IMR-90 (cell line): Measurements from ENCODE around the gene DGKH. TPM values are rescaled to one million over a fixed set of nuclear protein-coding genes. Genes with fewer than 3 reads are reported as not detected.

Experiments used
- ATAC-seq: fragments of 200-7000 bp; cut with Tn5 transposase; 2 replicates; pipeline ENCODE4 v1.9.1; 2020; ENCODE audit warnings: low read depth, mild to moderate bottlenecking, moderate library complexity
- BruUV-seq: library from RNA; stranded (reverse); fragments of 400-500 nt; replicated peaks from 2 replicates; lab custom pipeline; 2021; lab: Mats Ljungman, UMichigan
- CTCF ChIA-PET: fragments of 300-600 bp; formaldehyde crosslinking; extraction: SDS; loops from one replicate; lab custom pipeline; 2021; ENCODE audit warnings: antibody characterized with exemption; lab: Yijun Ruan, JAX
- POLR2A ChIA-PET: fragments of 300-600 bp; sonication (Branson Sonifier 250); formaldehyde crosslinking; loops from one replicate; lab custom pipeline; 2022; ENCODE audit warnings: antibody characterized with exemption; ENCODE audit not compliant: unreplicated experiment; lab: Charles Lee
- DNase-seq: peaks from one replicate; pipeline ENCODE4 v3.0.0; 2013
- H2AFZ ChIP-seq: replicated peaks from 2 replicates; pipeline ENCODE3; 2013; ENCODE audit warnings: low read length, mild to moderate bottlenecking; ENCODE audit not compliant: poor library complexity
- H2AK5ac ChIP-seq: 2 replicates; pipeline ENCODE4 v1.6.1; 2013; ENCODE audit warnings: low read depth, low read length, inconsistent platforms
- H2AK9ac ChIP-seq: replicated peaks from 2 replicates; pipeline ENCODE3; 2013; ENCODE audit warnings: mild to moderate bottlenecking, low read depth, low read length, moderate library complexity; ENCODE audit not compliant: poor library complexity
- H2BK120ac ChIP-seq: 2 replicates; pipeline ENCODE4 v1.6.1; 2013; ENCODE audit warnings: low read depth, low read length, inconsistent platforms
- H2BK15ac ChIP-seq: 3 replicates; pipeline ENCODE4 v1.6.1; 2013; ENCODE audit warnings: low read depth, low read length, inconsistent platforms
- H2BK20ac ChIP-seq: 2 replicates; pipeline ENCODE4 v1.6.1; 2013; ENCODE audit warnings: low read depth, mild to moderate bottlenecking, inconsistent platforms, low read length, moderate library complexity
- H2BK5ac ChIP-seq: 2 replicates; pipeline ENCODE4 v1.6.1; 2013; ENCODE audit warnings: mild to moderate bottlenecking, low read depth, low read length, inconsistent platforms; ENCODE audit not compliant: poor library complexity, severe bottlenecking
- H3K14ac ChIP-seq: replicated peaks from 2 replicates; pipeline ENCODE4 v1.6.1; 2013; ENCODE audit warnings: low read depth, low read length, inconsistent platforms
- H3K18ac ChIP-seq: 2 replicates; pipeline ENCODE4 v1.6.1; 2013; ENCODE audit warnings: low read depth, low read length, control low read depth
- H3K23ac ChIP-seq: 2 replicates; pipeline ENCODE4 v1.6.1; 2013; ENCODE audit warnings: low read depth, low read length, inconsistent platforms
- H3K27ac ChIP-seq: 2 replicates; pipeline ENCODE4 v1.5.1; 2013; ENCODE audit warnings: mild to moderate bottlenecking, control low read depth, low read length; ENCODE audit not compliant: insufficient read depth
- H3K27me3 ChIP-seq: 2 replicates; pipeline ENCODE4 v1.6.1; 2013; ENCODE audit warnings: low read length; ENCODE audit not compliant: control insufficient read depth, insufficient read depth
- H3K36me3 ChIP-seq: 2 replicates; pipeline ENCODE4 v1.6.1; 2013; ENCODE audit warnings: low read length, mixed read lengths; ENCODE audit not compliant: control insufficient read depth, insufficient read depth
- H3K4ac ChIP-seq: 2 replicates; pipeline ENCODE4 v1.6.1; 2013; ENCODE audit warnings: low read depth, low read length, inconsistent platforms
- H3K4me1 ChIP-seq: 2 replicates; pipeline ENCODE4 v1.6.1; 2013; ENCODE audit warnings: low read length, mixed read lengths; ENCODE audit not compliant: control insufficient read depth, insufficient read depth
- H3K4me2 ChIP-seq: 2 replicates; pipeline ENCODE4 v1.6.1; 2013; ENCODE audit warnings: low read depth, mild to moderate bottlenecking, control low read depth, low read length, moderate library complexity
- H3K4me3 ChIP-seq: 2 replicates; pipeline ENCODE4 v1.5.1; 2013; ENCODE audit warnings: low read depth, mild to moderate bottlenecking, control low read depth, low read length, moderate library complexity; ENCODE audit not compliant: insufficient read depth
- H3K56ac ChIP-seq: 2 replicates; pipeline ENCODE4 v1.6.1; 2013; ENCODE audit warnings: low read length, inconsistent platforms; ENCODE audit not compliant: insufficient read depth; ENCODE audit errors: extremely low read depth
- H3K79me1 ChIP-seq, 2 experiments: 2 replicates each; pipeline ENCODE4 v1.6.1; 2013; ENCODE audit warnings: low read length in 2 of 2, inconsistent platforms in 1 of 2, low read depth in 1 of 2
- H3K9ac ChIP-seq: 2 replicates; pipeline ENCODE4 v1.6.1; 2013; ENCODE audit warnings: low read depth, low read length, control low read depth
- H3K9me1 ChIP-seq: 2 replicates; pipeline ENCODE4 v1.6.1; 2013; ENCODE audit warnings: low read length, inconsistent platforms; ENCODE audit not compliant: insufficient read depth
- H3K9me3 ChIP-seq: 2 replicates; pipeline ENCODE4 v1.6.1; 2013; ENCODE audit warnings: low read length; ENCODE audit not compliant: control insufficient read depth, insufficient read depth
- H4K20me1 ChIP-seq: 2 replicates; pipeline ENCODE4 v1.6.1; 2013; ENCODE audit warnings: low read length, inconsistent platforms; ENCODE audit not compliant: insufficient read depth
- H4K5ac ChIP-seq: 2 replicates; pipeline ENCODE4 v1.6.1; 2013; ENCODE audit warnings: mild to moderate bottlenecking, low read depth, low read length, control low read depth
- H4K8ac ChIP-seq, 2 experiments: 2 replicates each; pipeline ENCODE4 v1.6.1; 2013; ENCODE audit warnings: low read depth in 2 of 2, low read length in 2 of 2, control low read depth in 1 of 2, inconsistent platforms in 1 of 2
- H4K91ac ChIP-seq: 2 replicates; pipeline ENCODE4 v1.6.1; 2013; ENCODE audit warnings: low read depth, low read length, inconsistent platforms; ENCODE audit not compliant: insufficient read depth
- BHLHE40 ChIP-seq: fragments of 150-350 bp; IDR thresholded peaks from 2 replicates; pipeline ENCODE4 v1.6.1; 2016; ENCODE audit warnings: mild to moderate bottlenecking, low read depth, low read length
- CEBPB ChIP-seq: IDR thresholded peaks from 2 replicates; pipeline ENCODE4 v1.6.1; 2012; ENCODE audit warnings: low read depth, low read length, improper control_type of control experiment
- CHD1 ChIP-seq: IDR thresholded peaks from 2 replicates; pipeline ENCODE4 v1.6.1; 2012; ENCODE audit warnings: low read depth, low read length, improper control_type of control experiment
- CTCF ChIP-seq: conservative IDR thresholded peaks from 2 replicates; pipeline ENCODE4 v1.5.1; 2012; ENCODE audit warnings: mild to moderate bottlenecking, low read depth, low read length, improper control_type of control experiment
- ELK1 ChIP-seq: fragments of 150-350 bp; IDR thresholded peaks from 2 replicates; pipeline ENCODE4 v1.6.1; 2016; ENCODE audit warnings: low read depth, mild to moderate bottlenecking, low read length, moderate library complexity, borderline replicate concordance
- FOS ChIP-seq: fragments of 150-350 bp; IDR thresholded peaks from 2 replicates; pipeline ENCODE4 v1.6.1; 2016; ENCODE audit warnings: low read depth, low read length
- MAFK ChIP-seq: IDR thresholded peaks from 2 replicates; pipeline ENCODE4 v1.6.1; 2012; ENCODE audit warnings: low read depth, low read length, improper control_type of control experiment
- MAZ ChIP-seq: IDR thresholded peaks from 2 replicates; pipeline ENCODE4 v1.6.1; 2012; ENCODE audit warnings: low read depth, mild to moderate bottlenecking, low read length, improper control_type of control experiment, moderate library complexity, borderline replicate concordance
- MXI1 ChIP-seq: IDR thresholded peaks from 2 replicates; pipeline ENCODE4 v1.6.1; 2012; ENCODE audit warnings: low read depth, mild to moderate bottlenecking, low read length, moderate library complexity, borderline replicate concordance
- POLR2A ChIP-seq: IDR thresholded peaks from 2 replicates; pipeline ENCODE4 v1.6.1; 2012; ENCODE audit warnings: mild to moderate bottlenecking, low read depth, low read length
- RAD21 ChIP-seq: IDR thresholded peaks from 2 replicates; pipeline ENCODE4 v1.6.1; 2012; ENCODE audit warnings: low read length, improper control_type of control experiment
- RCOR1 ChIP-seq: IDR thresholded peaks from 2 replicates; pipeline ENCODE4 v1.6.1; 2012; ENCODE audit warnings: mild to moderate bottlenecking, low read length, improper control_type of control experiment; ENCODE audit not compliant: insufficient replicate concordance
- RFX5 ChIP-seq: IDR thresholded peaks from 2 replicates; pipeline ENCODE4 v1.8.0; 2012; ENCODE audit warnings: low read depth, mild to moderate bottlenecking, low read length, moderate library complexity
- SMC3 ChIP-seq: fragments of 150-350 bp; IDR thresholded peaks from 2 replicates; pipeline ENCODE4 v1.6.1; 2016; ENCODE audit warnings: low read depth, mild to moderate bottlenecking, antibody characterized with exemption, low read length, moderate library complexity
- USF2 ChIP-seq: fragments of 150-350 bp; IDR thresholded peaks from 2 replicates; pipeline ENCODE4 v1.6.1; 2017; ENCODE audit warnings: mild to moderate bottlenecking, antibody characterized with exemption, low read length, low read depth
- WGBS, 2 experiments: methylation state at CpG; one replicate each; pipeline versions ENCODE4 v1.1.5 to v1.1.7; 2013; ENCODE audit warnings: missing lambda C conversion rate in 2 of 2; ENCODE audit not compliant: insufficient read length in 1 of 2; ENCODE audit errors: extremely low coverage in 2 of 2; 5-methylcytosine and 5-hydroxymethylcytosine counted together
- dilution Hi-C: fragments of 300-500 bp; cut with HindIII; formaldehyde crosslinking; loops from one replicate; pipeline ENCODE4 v1.14.3; 2018; ENCODE audit warnings: low sequenced_read_pairs; ENCODE audit not compliant: unreplicated experiment
- in situ Hi-C: fragments of 300-500 bp; cut with MboI; formaldehyde crosslinking; loops from 3 replicates; pipeline ENCODE4 v1.14.3; 2019; ENCODE audit warnings: low sequenced_read_pairs, inconsistent platforms, mixed read lengths
- intact Hi-C: fragments of 100-400 bp; cut with micrococcal nuclease; formaldehyde crosslinking; loops from 2 replicates; pipeline ENCODE4 v1.10.0; 2022
- polyA plus RNA-seq, 3 experiments: library from polyadenylated mRNA; depleted of rRNA; stranded (reverse); fragments of >200 nt; gene quantifications; 2 replicates each; pipeline ENCODE4 v1.2.3, GENCODE V29; 2012; ENCODE audit warnings: low replicate concordance in 1 of 3
- total RNA-seq: library from RNA; depleted of rRNA; stranded (reverse); fragments of >200 nt; gene quantifications from 2 replicates; pipeline ENCODE4 v1.2.3, GENCODE V29; 2012

Gene DGKH
- total and polyA plus RNA-seq, 2 of the 4 experiments (the other 2 are of a cell fraction) = 2.0 to 13.4 TPM

- in situ Hi-C loops = no loop called here
- ChIA-PET CTCF (no interaction called here), POLR2A (no interaction called here)
- no peak overlapping the region for H3K56ac ChIP-seq
- WGBS, 2 experiments = 91% methylated on average over 7 of the region's 16 CpGs; no CpG with 5 or more reads in 1 of the 2 experiments
- no peak overlapping the region for H2AK9ac ChIP-seq
- no peaks in the 10 kb centered on the region for H3K4me1 ChIP-seq
- intact Hi-C loops = no loop called here
- dilution Hi-C loops = no loop called here
- H2BK15ac ChIP-seq = no peak overlapping the region
- H3K23ac ChIP-seq = no peak overlapping the region
- peaks cover 34% of the 10 kb centered on the region in 2 experiments for H3K79me1 ChIP-seq
- H2BK20ac ChIP-seq = no peak overlapping the region
- no peak overlapping the region for H2BK5ac ChIP-seq
- no peak overlapping the region for H2AFZ ChIP-seq
- H2BK120ac ChIP-seq = no peak overlapping the region
- ATAC-seq (no peak), DNase-seq (no peak)
- no peak overlapping the region for H4K5ac ChIP-seq
- no peak overlapping the region for H3K4me2 ChIP-seq
- H3K18ac ChIP-seq = no peak overlapping the region
- 0 out of 2 replicates have a peak, but pooled peaks cover 2% of the 10 kb centered on the region for H3K36me3 ChIP-seq
- no peaks in the 10 kb centered on the region for H3K27me3 ChIP-seq
- H4K8ac ChIP-seq = no peak overlapping the region
- no peak overlapping the region for H2AK5ac ChIP-seq
- H3K14ac ChIP-seq = no peak overlapping the region
- H3K9ac ChIP-seq = no peak overlapping the region
- H3K4ac ChIP-seq = no peak overlapping the region
- no TSS peak for BruUV-seq
- H4K20me1 ChIP-seq = no peaks in the 10 kb centered on the region
- no peak overlapping the region for H3K4me3 ChIP-seq
- H3K27ac ChIP-seq = no peak overlapping the region
- H3K9me3 ChIP-seq = peaks cover 6% of the 10 kb centered on the region; the same call in 1 of the 2 replicates
- no peak overlapping the region for H4K91ac ChIP-seq
- no peaks in the 10 kb centered on the region for H3K9me1 ChIP-seq
- TF ChIP-seq POLR2A (no peak), CHD1 (no peak), FOS (no peak), MAFK (no peak), MAZ (no peak), CTCF (no peak), CEBPB (no peak), RFX5 (no peak), SMC3 (no peak), USF2 (no peak), ELK1 (no peak), RCOR1 (no peak), BHLHE40 (no peak), MXI1 (no peak), RAD21 (no peak)
Measured at GRCh38 chr13:42083138-42083770, 34.8 kb downstream of the DGKH start.
